GM21447 (cell line): ENCODE results near the gene NKD1.

ENCODE experiments used
- ATAC-seq: cut with Tn5 transposase; IDR thresholded peaks from one replicate; pipeline ENCODE4 v1.9.1; 2021; ENCODE audit not compliant: unreplicated experiment

The NKD1 gene

GRCh38 chr16:50610331-50611262, 62.4 kb downstream of the NKD1 start:
- ATAC-seq, result no peak

DNA sequence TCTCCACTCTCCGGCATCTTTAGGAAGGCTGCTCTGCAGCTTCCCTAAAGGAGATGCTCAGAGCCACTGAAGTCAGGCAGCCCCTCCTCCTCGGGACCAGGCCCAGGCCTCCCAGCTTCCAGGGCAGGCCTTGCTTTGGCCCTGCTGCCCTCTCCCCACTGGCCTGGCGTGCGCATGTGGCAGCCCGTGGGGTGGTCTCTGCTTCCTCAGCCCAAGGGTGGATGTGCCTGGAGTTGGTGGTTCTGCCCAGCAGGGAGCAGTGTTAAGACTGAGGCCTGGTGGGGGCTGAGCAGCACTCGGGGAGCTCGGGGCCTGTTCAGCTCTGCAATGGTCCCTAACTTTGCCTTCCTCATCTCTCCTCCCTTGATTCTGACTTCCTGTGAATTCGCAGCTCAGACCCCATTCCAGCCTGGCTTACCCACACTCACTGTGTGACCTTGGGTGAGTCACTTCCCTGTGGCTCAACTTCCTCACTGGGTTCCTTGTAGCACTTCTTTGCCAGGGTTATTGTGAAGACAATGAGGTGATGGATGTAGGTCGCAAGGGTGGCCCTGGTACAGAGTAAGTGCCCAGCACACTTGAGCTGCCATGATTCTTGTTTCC, 63.2 kb downstream of the NKD1 start:
- no peak for ATAC-seq

DNA sequence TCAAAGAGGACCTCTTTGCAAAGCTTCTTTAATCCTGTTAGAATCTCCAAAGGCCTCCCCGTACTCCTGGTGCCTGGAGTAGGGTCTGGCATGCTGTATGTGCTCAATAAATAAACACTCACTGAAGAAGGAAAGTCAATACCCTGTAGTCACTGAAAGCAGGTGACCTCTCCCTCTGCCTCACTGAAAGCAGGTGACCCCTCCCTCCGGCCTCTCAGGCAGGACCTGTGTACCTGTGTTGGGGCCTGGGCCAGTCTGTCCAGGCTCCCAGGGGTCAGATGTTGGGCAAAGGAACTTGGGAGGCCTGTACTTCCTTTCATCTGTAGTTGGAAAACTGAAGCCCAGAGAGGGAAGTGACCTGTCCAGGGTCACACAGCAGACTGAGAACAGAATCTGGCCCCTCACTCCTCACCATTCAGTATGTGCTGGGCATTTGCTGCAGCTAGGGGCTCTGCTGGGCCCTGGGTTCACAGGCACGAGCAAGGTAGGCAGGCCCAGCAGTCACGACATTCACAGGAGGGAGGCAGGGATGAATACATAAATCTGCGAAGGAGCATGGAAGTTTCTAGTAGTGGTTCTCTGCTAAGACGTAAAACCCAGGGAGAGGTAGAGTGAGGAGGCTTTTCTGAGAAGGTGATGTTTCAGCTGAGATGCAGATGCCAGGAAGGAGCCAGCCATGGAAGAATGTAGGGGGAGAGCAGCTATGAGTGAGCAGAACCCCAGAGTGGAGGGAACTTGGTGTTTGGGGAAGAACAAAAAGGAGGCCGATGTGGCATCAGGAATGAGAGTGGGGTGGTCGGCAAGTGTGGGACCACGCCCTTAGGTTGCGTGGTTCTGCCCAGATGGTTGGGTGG, 64.0 kb downstream of the NKD1 start:
- ATAC-seq, result no peak

DNA sequence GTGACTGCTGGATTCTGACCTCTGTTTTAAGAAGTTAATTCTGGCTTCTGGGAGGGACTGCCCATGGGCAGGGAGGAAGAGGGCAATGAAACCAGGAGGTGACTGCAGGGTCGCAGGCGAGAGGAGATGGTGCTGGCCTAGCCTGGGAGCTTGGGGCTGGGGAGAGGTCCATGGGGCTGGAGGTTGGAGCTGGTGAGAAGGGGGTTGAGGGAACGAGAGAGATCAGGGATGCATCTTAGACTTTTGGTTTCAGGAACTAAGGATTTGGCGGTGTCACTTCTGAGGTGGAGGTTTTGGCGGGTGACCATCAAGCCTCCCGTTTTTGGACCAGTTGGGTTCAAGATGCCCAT, 64.6 kb downstream of the NKD1 start:
- ATAC-seq, result no peak

GRCh38 chr16:50613281-50613963, 65.2 kb downstream of the NKD1 start:
- ATAC-seq, result no peak

GRCh38 chr16:50613964-50614474, 65.8 kb downstream of the NKD1 start:
- ATAC-seq, result no peak

GRCh38 chr16:50614955-50615724, 66.9 kb downstream of the NKD1 start:
- ATAC-seq, result no peak

DNA sequence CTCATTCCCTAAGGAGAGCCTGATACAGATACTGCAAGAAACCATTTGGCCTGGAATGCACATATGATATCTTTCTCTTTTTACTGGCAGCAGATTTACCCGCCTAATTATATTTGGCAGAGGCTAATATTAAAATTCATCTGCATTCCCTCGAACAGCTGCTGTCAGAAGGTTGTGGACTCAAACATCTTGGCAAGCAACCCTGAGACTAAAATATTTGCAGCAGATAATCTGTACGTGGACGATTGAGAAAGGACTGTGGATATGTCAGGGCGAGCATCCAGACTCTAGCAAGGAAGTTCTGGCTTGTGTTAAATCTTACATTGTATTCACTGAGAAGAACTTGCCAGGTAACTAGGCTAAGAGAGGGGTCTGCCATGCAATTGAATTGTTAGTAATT, 67.7 kb downstream of the NKD1 start:
- ATAC-seq, result no peak

- ATAC-seq, result no peak
Measured at GRCh38 chr16:50616386-50616785, 68.2 kb downstream of the NKD1 start.

DNA sequence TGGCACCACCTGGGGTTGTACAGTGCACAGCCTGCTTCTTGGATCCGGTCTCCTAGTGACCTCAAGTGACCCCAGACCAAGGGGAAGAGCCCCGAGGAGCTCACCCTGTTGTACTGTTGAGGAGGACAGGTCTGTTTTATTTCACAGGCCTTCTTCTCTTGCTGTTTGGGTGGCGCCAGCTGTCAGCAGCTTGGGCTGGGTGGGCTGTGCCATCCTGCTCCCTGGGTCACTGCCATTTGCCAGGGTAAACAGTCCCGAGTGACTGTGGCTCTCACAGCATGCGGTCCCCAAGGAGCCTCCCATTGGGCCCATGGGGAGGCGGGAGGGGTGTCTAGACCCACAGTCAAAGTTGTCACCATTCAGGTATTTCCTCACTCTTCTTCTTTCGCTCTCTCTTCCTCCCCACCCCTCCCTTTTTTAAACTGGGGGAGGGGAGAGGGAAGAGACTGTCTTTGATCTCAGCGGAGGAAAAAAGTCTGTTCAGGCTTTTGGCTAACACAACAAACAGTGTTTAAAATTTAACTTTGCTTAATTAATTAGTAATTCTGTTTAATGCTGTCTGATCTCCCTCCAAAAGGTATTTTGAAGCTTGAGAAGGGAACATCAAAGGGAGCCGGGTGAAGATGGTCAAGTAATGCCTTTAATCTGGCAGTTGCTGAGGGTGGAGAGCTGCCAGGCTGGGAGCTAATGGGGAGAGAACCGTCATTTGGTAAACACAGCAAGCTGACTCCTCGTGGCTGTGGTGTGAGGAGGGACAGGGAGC, 68.9 kb downstream of the NKD1 start:
- ATAC-seq, result no peak

- ATAC-seq, result no peak
Measured at GRCh38 chr16:50617646-50618184, 69.5 kb downstream of the NKD1 start.

- ATAC-seq, result no peak
Measured at GRCh38 chr16:50618238-50618918, 70.2 kb downstream of the NKD1 start.

DNA sequence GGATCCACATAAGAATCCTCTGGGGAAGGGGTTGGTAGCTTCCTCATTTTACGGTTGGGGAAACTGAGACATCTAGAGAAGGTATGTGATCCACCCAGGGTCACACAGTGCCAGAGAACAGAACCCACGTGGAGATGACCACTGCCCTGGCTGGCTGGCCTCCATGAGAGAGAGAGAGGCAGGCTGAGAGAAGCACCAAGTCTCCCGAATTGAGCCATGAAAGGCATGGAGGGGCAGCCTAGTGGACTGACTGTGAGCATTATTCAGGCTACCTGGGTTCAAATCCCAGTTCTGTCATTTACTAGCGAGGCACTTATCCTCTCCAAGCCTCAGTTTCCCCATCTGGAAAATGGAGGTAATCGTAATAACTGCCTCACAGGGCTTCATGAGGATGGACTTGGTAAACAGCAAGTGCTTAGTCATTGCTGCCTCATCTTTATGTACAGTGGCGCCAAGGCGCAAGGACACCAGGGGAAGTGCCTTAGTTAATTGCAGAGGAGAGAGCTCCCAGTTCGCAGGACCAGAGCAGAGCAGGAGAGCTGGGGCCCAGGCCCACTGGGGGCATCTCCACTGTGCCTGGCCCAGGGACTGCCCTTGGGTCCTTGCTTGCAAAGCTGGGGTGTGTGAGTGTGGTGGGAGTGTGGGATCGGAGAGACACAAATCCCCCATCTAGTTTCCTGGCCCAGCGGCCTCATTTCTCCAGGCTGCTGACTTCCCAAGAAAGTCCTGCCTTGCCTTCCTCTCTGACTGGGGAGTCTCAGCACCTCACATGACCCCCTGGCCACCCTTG, 71.7 kb downstream of the NKD1 start:
- ATAC-seq, result no peak

- ATAC-seq, result no peak
Measured at GRCh38 chr16:50620646-50621451, 72.7 kb downstream of the NKD1 start.

- no peak for ATAC-seq
Measured at GRCh38 chr16:50621452-50621792, 73.2 kb downstream of the NKD1 start.

DNA sequence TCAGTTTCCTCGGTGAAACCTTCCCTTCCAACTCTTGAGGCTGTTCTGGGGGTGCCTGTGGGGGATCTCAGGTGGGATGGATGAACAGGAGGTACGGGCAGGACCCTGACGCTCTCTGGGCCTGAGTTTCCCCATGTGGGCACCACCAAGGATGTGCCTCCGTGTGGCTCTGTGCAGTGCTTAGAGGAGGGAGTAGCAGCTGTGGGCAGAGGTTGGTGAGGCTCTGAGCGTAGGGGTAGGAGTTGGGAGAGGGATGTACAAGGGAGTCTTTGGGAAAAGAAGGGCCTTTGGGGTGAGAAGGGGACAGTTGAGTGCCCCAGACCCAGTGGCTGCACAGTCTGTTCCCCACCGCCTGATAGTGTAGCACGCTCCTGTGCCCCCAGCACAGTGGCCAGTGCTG, 73.8 kb downstream of the NKD1 start:
- ATAC-seq, result no peak
